ENCODE results near the gene CXCL3.

The CXCL3 gene

DNA sequence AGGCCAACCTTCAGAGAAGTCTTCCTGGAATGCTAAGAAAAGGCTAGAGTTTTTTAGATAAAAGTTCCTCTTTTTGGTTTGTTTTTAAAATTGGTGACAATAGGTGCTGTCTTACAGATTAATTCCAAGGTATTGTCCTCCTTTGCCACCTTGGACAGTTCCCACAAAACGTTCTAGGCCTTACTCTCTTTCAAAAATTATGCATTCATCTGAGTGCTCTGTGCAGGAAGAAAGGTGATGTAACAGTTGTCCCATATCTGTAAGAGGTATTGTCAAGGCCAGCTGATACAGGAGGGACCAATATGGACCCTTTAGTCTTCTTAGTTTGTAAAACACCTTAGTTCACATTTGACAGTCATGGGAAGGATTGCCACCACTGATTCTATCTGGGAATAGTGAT lies 24.2 kb downstream of the CXCL3 start:
- TF ChIP-seq POLR2A (IDR thresholded peaks at IDR 0.05; ENCODE audit: low read length) = no peak
- TF ChIP-seq GATA1 (IDR thresholded peaks at IDR 0.05; ENCODE audit: low read depth, low read length) = no peak
- peak in 1 of 2 experiments; percentile 18 for DNase-seq

DNA sequence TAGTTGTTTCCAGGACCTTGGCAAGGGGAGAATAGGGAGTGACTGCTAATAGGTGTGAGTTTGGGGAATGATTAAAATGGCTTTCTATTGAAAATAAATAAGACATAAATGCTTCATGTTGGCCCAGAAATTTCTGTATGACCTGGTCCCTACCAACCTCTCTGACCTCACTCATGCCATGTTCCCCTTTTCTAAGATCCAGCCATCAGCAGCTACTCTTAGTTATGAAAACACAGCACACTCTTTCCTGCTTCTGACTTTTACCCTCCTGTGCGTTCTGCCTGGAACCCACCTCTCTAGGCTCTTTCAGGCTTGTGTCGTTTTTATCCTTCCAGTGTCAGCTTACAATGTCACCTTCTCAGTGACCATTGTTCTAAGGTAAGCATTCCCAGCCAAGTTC lies 25.2 kb downstream of the CXCL3 start:
- no peak for TF ChIP-seq POLR2A (IDR thresholded peaks at IDR 0.05; ENCODE audit: low read length)
- no peak for DNase-seq

DNA sequence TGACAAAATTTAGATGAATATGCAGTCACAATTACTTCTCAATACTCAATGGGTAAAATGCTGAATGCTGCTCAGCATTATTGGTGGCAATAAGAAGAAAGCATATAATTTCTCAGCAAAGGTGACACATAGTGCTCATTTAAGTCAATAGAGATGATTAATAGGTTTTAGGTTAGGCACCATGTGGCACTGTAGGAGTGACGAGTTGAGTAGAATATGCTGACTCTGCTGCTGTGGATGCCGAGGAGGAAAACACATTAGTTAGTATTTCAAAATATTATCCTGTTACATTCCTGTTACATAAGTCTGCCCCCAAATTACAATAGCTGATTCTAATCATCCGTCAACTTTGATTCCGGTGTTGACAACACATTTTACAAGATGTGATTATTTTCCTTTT lies 26.4 kb downstream of the CXCL3 start:
- no peak for DNase-seq
- TF ChIP-seq POLR2A (IDR thresholded peaks at IDR 0.05; ENCODE audit: low read length) = no peak

DNA sequence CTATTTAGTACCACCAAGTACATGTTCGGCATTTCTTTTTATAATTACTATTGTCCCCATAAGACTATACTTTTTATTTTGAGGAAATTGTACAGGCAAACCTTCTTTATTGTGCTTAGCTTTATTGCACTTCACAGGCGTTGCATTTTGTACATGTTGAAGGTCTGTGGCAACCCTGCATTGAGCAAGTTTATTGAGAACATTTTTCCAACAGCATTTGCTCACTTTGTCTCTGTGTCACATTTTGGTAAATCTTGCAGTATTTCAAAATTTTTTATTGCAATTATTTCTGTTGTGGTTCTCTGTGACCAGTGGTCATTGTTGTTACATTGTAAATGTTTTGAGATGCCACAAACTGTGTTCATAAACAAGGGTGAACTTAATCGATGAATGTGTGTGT lies 29.2 kb downstream of the CXCL3 start:
- no peak for DNase-seq
- TF ChIP-seq POLR2A (IDR thresholded peaks at IDR 0.05; ENCODE audit: low read length) = no peak
- TF ChIP-seq GATA1 (IDR thresholded peaks at IDR 0.05; ENCODE audit: low read depth, low read length) = no peak

DNA sequence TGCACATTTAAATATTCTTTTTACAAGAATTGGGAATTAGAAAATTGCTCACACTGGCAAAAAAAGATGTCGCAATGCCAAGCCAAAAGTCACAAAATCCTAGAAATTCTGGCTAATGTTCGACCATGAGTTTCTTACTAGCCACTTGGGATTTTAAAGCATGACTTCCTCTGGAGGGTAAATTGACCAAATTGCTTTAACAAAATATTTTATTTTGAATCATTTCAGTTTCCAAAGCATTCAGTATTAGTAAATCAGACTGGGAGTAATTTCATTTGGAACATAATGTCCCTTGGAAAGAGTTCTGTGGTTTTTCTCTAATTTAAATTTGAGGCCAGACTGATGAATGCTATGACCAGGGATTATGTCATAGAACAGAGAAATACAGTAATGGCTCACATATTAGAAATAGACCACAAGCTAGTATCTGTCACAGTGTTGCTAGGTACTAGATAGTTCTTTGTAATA lies 32.4 kb downstream of the CXCL3 start:
- DNase-seq = no peak
- TF ChIP-seq POLR2A (IDR thresholded peaks at IDR 0.05; ENCODE audit: low read length) (no peak), GATA1 (IDR thresholded peaks at IDR 0.05; ENCODE audit: low read depth, low read length) (no peak)

DNA sequence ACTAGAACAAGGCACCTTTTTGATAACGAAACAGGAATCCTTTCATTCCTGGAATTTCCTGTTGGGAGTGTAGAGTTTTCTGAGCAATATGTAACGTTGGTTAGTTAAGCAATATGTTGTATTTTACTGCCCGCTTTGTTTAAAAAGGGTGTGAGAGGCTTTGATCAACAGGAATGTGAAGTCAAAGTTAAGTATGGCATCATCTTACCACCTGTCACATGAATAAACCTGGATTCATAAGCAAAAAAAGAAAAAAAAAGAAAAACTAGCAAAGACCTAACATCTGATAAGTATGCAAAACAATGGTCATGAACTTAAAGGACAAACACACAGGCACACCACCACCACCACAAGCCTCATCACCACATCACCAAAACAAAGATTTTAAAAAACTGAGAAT lies 33.0 kb downstream of the CXCL3 start:
- no peak for DNase-seq
- TF ChIP-seq GATA1 (IDR thresholded peaks at IDR 0.05; ENCODE audit: low read depth, low read length) (no peak), POLR2A (IDR thresholded peaks at IDR 0.05; ENCODE audit: low read length) (no peak)

DNA sequence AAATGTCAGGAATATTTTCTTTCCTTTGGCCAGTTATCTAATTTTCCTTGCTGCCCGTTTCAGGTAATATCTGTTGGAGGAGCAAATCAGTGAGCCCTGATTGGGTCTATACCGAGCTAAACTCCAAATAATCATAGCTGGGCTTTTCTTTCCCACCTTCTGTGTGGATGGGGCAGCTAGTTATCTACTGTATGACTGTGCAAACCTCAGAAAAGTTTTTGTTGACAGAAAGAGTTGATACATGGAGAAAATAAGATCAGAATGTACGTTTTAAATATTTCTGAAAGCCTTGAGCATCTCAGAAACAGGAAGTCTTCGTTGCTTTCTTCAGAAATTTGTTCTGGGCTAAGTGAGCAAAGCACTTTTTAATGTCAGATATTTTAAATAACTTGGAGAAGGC lies 33.8 kb downstream of the CXCL3 start:
- no peak for DNase-seq
- no peak for TF ChIP-seq GATA1 (IDR thresholded peaks at IDR 0.05; ENCODE audit: low read depth, low read length)
- TF ChIP-seq POLR2A (IDR thresholded peaks at IDR 0.05; ENCODE audit: low read length) = no peak

DNA sequence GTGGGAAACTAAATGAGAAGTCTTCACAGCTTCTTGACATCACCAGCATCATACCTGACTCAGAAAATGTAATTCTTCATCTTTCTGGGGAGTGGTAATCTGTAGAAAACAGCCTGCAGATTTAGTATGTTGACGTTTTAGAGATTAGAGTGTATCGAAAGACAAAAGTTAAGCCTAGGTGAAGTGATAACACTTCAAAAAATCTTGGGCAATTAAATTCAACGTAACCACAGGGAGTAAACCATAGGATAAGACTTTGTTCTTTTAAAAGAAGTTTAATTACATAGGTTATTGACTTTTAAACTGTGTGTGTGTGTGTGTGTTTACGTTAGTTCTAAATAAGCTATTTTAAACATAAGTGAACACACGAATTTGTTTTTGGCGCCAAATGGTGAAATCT lies 38.2 kb downstream of the CXCL3 start:
- TF ChIP-seq POLR2A (IDR thresholded peaks at IDR 0.05; ENCODE audit: low read length) (no peak), GATA1 (IDR thresholded peaks at IDR 0.05; ENCODE audit: low read depth, low read length) (no peak)
- DNase-seq = no peak

DNA sequence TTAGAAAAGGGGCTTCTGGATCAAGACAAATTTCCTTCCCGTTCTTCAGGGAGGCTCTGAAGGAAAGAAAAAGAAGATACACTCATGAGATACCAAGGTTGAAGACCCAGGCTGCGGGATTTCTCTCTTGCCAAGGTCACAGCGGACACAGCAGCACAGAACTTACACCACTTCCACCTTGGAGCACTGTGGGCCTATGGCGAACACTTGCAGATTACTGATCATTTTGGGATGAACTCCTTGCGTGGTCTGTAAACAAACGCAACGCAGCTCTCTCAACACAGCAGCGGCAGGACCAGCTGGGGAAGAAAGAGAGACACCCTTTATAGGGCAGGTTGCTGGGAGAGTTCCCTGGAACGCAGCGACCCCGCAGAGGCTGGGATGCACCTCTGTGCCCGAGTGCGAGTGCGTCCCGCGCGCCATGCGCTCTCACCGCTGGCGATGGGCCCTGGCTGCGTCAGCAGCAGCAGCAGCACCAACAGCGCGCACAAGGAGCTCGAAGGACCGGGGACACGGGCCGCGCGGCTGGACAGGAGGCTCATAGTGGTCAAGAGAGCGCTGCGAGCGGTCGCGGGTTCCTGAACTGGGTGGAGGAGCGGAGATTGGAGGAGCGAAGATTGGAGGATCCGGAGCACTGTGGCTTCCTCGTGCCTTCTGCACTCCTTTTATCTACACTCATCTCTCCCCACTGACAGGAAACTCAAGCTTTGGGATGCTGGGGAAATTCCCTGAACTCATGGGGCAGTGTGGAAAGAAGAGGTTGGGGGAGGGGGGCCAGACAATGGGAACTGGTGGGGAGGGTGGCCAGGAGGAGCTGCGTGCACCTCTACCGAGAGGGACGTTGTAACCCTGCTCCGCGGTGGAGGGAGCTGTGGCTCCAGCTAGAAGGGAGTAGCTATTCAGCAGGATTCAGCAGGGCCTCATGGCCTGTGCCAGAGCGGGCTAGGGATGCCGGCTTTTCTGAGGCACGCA lies 40.2 kb downstream of the CXCL3 start, which contains the start of gene CXCL5:
Gene CXCL5, minus strand, starts transcription at position 638 of the 972 bp plus-strand sequence. Its CDS starts 96 bp downstream, at position 542.
- TF ChIP-seq GATA1 (IDR thresholded peaks at IDR 0.05; ENCODE audit: low read depth, low read length) = no peak
- no peak for TF ChIP-seq POLR2A (IDR thresholded peaks at IDR 0.05; ENCODE audit: low read length)
- DNase-seq = peak in 1 of 2 experiments; percentile 44

DNA sequence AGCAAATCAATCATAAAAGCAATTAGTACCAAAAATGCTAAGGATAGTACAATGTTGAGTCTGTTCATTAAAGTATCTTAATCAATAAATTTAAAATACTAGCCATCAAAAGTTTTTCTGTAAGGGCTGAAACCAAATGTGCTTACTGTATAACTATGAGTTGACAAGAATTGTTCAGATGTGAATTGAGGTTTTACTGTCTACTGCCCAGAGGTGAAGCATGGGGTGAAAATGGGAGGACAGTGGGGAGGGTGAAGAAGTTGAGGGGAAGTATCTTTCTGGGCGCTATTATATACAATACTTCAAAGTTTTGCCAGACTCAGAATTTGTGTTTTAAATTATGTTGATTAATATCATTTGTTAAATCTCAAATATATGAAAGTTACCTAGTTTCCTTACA lies 46.4 kb downstream of the CXCL3 start:
- DNase-seq = peak in 1 of 2 experiments; percentile 25
- no peak for TF ChIP-seq GATA1 (IDR thresholded peaks at IDR 0.05; ENCODE audit: low read depth, low read length)
- TF ChIP-seq POLR2A (IDR thresholded peaks at IDR 0.05; ENCODE audit: low read length) = no peak

DNA sequence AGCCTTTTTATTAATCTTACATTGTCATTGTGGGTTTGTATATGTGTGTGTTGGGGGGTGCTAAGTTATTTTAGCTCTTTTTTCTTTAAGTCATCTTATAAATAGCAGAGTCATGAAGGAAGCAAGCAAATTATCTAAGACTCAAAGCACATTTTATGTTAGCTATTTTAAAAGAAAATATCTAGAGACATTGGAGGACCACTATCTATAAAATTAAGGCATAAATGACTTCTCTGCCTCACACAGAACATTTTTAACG lies 46.8 kb downstream of the CXCL3 start:
- no peak for DNase-seq
- no peak for TF ChIP-seq POLR2A (IDR thresholded peaks at IDR 0.05; ENCODE audit: low read length)
- no peak for TF ChIP-seq GATA1 (IDR thresholded peaks at IDR 0.05; ENCODE audit: low read depth, low read length)

DNA sequence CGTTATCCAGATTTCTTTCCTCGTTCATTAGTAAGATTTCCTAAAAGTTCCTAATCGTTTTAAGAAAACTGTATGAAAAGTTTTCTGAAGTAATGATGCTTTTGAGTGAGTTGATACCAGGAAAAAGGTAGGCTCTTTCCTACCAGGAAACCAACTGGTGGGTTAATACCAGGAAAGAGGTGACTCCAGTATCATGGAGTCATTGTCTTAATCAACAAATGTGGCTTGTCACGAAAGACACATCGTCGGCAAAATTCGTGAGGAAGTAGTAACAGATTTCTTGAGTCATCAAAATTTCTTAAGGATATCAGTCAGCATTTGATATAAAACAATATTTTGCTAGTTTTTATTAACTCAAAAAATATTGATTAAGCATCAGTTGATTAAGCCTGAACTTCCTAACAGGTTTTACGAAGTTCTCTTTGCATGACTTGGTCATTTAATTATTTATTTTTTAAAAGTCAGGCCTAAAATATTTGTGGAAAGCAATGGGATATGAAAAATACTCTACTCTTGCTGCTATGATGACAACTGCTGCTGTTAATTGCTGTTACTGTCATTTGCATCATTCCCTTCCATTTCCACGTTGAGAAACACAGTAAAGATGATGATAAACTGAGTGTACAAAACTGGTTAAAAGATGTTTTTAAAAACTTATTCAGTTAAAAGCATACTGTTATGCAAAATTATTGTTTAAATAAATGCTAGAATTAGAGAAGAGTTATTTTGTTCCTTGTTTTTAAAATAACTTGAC lies 47.3 kb downstream of the CXCL3 start:
- TF ChIP-seq POLR2A (IDR thresholded peaks at IDR 0.05; ENCODE audit: low read length) = no peak
- no peak for TF ChIP-seq GATA1 (IDR thresholded peaks at IDR 0.05; ENCODE audit: low read depth, low read length)

DNA sequence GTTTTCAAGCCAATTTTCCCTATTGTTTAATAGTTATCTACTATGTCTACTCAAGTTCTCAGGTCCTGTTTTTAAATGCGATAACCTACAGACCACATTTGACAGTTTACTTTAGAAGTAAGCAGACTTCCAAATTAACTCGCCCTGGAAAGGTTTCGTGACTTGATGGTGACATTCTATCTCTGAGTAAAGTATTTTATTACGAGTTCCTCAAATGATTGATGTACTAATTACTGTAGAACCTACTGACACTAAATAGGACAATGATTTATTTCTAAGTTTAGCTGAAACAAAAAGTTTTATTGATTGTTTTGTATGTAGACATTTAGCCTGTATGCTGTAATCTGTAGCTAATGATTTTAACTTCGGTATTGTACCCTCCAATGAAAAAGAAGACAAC lies 48.6 kb downstream of the CXCL3 start:
- TF ChIP-seq POLR2A (IDR thresholded peaks at IDR 0.05; ENCODE audit: low read length) (no peak), GATA1 (IDR thresholded peaks at IDR 0.05; ENCODE audit: low read depth, low read length) (no peak)
- DNase-seq = no peak

More for the DNA sequence above, 47.3 kb downstream of the CXCL3 start:
- DNase-seq = peak in 1 of 2 experiments; percentile 60

DNA sequence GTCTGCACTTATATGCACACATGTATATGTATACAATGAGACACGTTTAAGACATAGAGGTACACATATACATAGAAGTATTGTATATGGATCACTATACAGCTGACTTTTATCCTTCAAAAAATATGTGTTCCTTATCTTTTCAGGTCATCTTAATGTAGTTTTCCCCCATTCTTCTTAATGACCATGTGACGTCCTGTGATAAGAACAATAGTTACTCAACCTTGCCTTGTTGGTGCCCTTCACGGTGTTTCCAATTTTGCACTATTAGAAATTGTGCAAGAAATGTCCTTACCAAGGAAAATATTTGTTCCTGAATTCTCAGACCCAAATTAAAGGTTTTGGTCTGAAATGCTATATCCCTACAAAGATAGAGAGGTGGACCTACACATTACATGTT lies 49.5 kb downstream of the CXCL3 start:
- DNase-seq = no peak
- TF ChIP-seq GATA1 (IDR thresholded peaks at IDR 0.05; ENCODE audit: low read depth, low read length) = no peak

DNA sequence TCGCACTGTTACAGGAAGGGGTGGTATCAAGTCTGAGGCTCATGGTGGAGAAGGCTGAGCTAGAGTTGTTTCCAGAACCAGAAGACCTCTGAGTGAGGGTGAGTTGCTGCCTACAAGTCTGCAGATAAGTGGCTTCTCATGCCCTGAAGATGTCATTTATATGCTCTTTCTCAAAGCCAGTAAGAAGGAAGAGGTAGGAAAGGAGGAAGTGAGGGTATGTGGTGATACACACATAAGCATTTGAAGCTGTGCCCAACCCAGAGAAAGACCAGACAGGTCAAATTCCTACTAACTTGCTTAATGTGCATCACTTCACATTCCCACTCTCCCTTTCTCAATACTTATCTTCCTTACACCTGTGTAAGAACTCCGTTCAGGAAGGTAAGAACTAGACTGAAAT lies 50.4 kb downstream of the CXCL3 start, which contains the start of gene PPBP:
Gene PPBP, minus strand, starts transcription at position 130 of the 400 bp plus-strand sequence. Its CDS starts 87 bp downstream, at position 43.
- TF ChIP-seq GATA1 (IDR thresholded peaks at IDR 0.05; ENCODE audit: low read depth, low read length) (no peak), POLR2A (IDR thresholded peaks at IDR 0.05; ENCODE audit: low read length) (no peak)
- no peak for DNase-seq
